ENCODE results near the gene STK10.

- TF ChIP-seq, protein P1, sequence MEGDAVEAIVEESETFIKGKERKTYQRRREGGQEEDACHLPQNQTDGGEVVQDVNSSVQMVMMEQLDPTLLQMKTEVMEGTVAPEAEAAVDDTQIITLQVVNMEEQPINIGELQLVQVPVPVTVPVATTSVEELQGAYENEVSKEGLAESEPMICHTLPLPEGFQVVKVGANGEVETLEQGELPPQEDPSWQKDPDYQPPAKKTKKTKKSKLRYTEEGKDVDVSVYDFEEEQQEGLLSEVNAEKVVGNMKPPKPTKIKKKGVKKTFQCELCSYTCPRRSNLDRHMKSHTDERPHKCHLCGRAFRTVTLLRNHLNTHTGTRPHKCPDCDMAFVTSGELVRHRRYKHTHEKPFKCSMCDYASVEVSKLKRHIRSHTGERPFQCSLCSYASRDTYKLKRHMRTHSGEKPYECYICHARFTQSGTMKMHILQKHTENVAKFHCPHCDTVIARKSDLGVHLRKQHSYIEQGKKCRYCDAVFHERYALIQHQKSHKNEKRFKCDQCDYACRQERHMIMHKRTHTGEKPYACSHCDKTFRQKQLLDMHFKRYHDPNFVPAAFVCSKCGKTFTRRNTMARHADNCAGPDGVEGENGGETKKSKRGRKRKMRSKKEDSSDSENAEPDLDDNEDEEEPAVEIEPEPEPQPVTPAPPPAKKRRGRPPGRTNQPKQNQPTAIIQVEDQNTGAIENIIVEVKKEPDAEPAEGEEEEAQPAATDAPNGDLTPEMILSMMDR (IDR thresholded peaks at IDR 0.05; ENCODE audit: insufficient read depth, low read length) = no peak
- TF ChIP-seq POLR2AphosphoS5 (IDR thresholded peaks at IDR 0.05; ENCODE audit: low read depth) = no peak
- TF ChIP-seq, protein P2, sequence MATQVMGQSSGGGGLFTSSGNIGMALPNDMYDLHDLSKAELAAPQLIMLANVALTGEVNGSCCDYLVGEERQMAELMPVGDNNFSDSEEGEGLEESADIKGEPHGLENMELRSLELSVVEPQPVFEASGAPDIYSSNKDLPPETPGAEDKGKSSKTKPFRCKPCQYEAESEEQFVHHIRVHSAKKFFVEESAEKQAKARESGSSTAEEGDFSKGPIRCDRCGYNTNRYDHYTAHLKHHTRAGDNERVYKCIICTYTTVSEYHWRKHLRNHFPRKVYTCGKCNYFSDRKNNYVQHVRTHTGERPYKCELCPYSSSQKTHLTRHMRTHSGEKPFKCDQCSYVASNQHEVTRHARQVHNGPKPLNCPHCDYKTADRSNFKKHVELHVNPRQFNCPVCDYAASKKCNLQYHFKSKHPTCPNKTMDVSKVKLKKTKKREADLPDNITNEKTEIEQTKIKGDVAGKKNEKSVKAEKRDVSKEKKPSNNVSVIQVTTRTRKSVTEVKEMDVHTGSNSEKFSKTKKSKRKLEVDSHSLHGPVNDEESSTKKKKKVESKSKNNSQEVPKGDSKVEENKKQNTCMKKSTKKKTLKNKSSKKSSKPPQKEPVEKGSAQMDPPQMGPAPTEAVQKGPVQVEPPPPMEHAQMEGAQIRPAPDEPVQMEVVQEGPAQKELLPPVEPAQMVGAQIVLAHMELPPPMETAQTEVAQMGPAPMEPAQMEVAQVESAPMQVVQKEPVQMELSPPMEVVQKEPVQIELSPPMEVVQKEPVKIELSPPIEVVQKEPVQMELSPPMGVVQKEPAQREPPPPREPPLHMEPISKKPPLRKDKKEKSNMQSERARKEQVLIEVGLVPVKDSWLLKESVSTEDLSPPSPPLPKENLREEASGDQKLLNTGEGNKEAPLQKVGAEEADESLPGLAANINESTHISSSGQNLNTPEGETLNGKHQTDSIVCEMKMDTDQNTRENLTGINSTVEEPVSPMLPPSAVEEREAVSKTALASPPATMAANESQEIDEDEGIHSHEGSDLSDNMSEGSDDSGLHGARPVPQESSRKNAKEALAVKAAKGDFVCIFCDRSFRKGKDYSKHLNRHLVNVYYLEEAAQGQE (IDR thresholded peaks at IDR 0.05; ENCODE audit: insufficient replicate concordance, low read depth) = no peak
These were observed 41.9 kb downstream of the STK10 start for GRCh38 chr5:172145870-172146747.
